H1 (cell line): ENCODE data around the gene LHPP. TPM values are rescaled to one million over a fixed set of nuclear protein-coding genes. Genes with fewer than 3 reads are reported as not detected.

Experiments
- EZH2 ChIP-seq: fragments of 200-600 bp; sonication (generic); IDR thresholded peaks from 2 replicates; pipeline ENCODE4 v1.7.1; 2012; ENCODE audit warnings: low read depth, mild to moderate bottlenecking, moderate library complexity, low read length, inconsistent platforms; ENCODE audit not compliant: severe bottlenecking
- GABPA ChIP-seq: IDR thresholded peaks from 2 replicates; pipeline ENCODE4 v1.6.1; 2011; ENCODE audit warnings: mild to moderate bottlenecking, low read length, moderate library complexity, borderline replicate concordance; ENCODE audit not compliant: insufficient read depth
- KDM1A ChIP-seq: fragments of 200-600, 300-600 bp; sonication (generic); IDR thresholded peaks from 2 replicates; pipeline ENCODE4 v1.7.1; 2016; ENCODE audit warnings: mild to moderate bottlenecking, low read length, borderline replicate concordance
- PHF8 ChIP-seq: fragments of 200-600 bp; sonication (generic); conservative IDR thresholded peaks from 2 replicates; pipeline ENCODE4 v1.7.1; 2012; ENCODE audit warnings: low read depth, mild to moderate bottlenecking, inconsistent platforms, low read length, moderate library complexity
- RFX5 ChIP-seq: IDR thresholded peaks from 2 replicates; pipeline ENCODE4 v1.6.1; 2011; ENCODE audit warnings: low read depth, low read length, improper control_type of control experiment, borderline replicate concordance
- RXRA ChIP-seq: IDR thresholded peaks from 2 replicates; pipeline ENCODE4 v1.6.1; 2011; ENCODE audit warnings: low read depth, mild to moderate bottlenecking, low read length, moderate library complexity; ENCODE audit not compliant: insufficient read depth
- SIN3A ChIP-seq, 2 experiments: IDR thresholded peaks in 1 of 2; conservative IDR thresholded peaks in 1 of 2; 2 replicates each; pipeline ENCODE4 v1.6.1; 2011 to 2012; ENCODE audit warnings: low read length in 2 of 2, improper control_type of control experiment in 1 of 2, low read depth in 1 of 2, mild to moderate bottlenecking in 1 of 2
- TAF7 ChIP-seq: optimal IDR thresholded peaks from 2 replicates; pipeline ENCODE3; 2011; ENCODE audit warnings: low read depth, mild to moderate bottlenecking, inconsistent platforms, low read length, moderate library complexity, borderline replicate concordance
- polyA plus RNA-seq, 7 experiments: library from polyadenylated mRNA; depleted of rRNA in 3 of 7; stranded (reverse) in 5 of 7; unstranded in 2 of 7; fragments of >200 nt in 5 of 7; fragments of 200-250 nt in 2 of 7; gene quantifications; 1 replicate in 5 of 7; 2 replicates in 1 of 7; 4 replicates in 1 of 7; pipeline versions ENCODE4 v1.2.1 to v1.2.3, GENCODE V29; 2011 to 2013; ENCODE audit warnings: missing spikeins in 2 of 7, mixed read lengths in 2 of 7
- total RNA-seq: library from RNA; stranded (reverse); fragmentation: NEBNext Ultra II Directional; extraction: Animal tissue kit (Norgen Biotek cat#: 25700); gene quantifications from 2 replicates; pipeline ENCODE4 v1.2.1, GENCODE V29; 2021
- TF ChIP-seq, protein P1 (sequence below): fragments of 300-600 bp; sonication (generic); IDR thresholded peaks from 2 replicates; pipeline ENCODE4 v1.7.1; 2012; ENCODE audit warnings: low read length, moderate library complexity, mild to moderate bottlenecking, inconsistent platforms; ENCODE audit not compliant: insufficient replicate concordance

The LHPP gene
- total and polyA plus RNA-seq, 2 of the 8 experiments (the other 6 are each of a cell fraction or from before 2014, with no cell fraction given): 26.0 to 45.0 TPM

DNA sequence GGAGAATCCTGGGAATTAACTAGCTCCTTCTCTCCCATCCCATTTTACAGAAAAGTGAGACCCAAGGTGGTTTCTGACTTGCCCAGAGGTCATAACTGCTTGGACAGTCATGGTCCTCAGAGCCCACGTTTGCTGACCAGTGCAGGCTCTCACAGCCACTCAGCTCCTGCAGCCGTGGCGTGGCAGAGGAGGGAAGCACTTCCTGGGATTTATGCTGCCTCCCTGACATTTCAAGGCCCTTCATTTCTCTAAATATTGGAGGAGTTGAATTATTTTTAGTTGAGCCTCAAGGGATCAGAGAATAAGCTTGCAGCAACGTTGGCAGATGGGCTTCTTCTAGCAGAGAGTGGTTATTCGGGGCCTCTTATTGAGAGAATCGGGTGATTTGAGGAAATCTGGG lies 77.1 kb downstream of the LHPP start (continued):
- TF ChIP-seq, protein P1, sequence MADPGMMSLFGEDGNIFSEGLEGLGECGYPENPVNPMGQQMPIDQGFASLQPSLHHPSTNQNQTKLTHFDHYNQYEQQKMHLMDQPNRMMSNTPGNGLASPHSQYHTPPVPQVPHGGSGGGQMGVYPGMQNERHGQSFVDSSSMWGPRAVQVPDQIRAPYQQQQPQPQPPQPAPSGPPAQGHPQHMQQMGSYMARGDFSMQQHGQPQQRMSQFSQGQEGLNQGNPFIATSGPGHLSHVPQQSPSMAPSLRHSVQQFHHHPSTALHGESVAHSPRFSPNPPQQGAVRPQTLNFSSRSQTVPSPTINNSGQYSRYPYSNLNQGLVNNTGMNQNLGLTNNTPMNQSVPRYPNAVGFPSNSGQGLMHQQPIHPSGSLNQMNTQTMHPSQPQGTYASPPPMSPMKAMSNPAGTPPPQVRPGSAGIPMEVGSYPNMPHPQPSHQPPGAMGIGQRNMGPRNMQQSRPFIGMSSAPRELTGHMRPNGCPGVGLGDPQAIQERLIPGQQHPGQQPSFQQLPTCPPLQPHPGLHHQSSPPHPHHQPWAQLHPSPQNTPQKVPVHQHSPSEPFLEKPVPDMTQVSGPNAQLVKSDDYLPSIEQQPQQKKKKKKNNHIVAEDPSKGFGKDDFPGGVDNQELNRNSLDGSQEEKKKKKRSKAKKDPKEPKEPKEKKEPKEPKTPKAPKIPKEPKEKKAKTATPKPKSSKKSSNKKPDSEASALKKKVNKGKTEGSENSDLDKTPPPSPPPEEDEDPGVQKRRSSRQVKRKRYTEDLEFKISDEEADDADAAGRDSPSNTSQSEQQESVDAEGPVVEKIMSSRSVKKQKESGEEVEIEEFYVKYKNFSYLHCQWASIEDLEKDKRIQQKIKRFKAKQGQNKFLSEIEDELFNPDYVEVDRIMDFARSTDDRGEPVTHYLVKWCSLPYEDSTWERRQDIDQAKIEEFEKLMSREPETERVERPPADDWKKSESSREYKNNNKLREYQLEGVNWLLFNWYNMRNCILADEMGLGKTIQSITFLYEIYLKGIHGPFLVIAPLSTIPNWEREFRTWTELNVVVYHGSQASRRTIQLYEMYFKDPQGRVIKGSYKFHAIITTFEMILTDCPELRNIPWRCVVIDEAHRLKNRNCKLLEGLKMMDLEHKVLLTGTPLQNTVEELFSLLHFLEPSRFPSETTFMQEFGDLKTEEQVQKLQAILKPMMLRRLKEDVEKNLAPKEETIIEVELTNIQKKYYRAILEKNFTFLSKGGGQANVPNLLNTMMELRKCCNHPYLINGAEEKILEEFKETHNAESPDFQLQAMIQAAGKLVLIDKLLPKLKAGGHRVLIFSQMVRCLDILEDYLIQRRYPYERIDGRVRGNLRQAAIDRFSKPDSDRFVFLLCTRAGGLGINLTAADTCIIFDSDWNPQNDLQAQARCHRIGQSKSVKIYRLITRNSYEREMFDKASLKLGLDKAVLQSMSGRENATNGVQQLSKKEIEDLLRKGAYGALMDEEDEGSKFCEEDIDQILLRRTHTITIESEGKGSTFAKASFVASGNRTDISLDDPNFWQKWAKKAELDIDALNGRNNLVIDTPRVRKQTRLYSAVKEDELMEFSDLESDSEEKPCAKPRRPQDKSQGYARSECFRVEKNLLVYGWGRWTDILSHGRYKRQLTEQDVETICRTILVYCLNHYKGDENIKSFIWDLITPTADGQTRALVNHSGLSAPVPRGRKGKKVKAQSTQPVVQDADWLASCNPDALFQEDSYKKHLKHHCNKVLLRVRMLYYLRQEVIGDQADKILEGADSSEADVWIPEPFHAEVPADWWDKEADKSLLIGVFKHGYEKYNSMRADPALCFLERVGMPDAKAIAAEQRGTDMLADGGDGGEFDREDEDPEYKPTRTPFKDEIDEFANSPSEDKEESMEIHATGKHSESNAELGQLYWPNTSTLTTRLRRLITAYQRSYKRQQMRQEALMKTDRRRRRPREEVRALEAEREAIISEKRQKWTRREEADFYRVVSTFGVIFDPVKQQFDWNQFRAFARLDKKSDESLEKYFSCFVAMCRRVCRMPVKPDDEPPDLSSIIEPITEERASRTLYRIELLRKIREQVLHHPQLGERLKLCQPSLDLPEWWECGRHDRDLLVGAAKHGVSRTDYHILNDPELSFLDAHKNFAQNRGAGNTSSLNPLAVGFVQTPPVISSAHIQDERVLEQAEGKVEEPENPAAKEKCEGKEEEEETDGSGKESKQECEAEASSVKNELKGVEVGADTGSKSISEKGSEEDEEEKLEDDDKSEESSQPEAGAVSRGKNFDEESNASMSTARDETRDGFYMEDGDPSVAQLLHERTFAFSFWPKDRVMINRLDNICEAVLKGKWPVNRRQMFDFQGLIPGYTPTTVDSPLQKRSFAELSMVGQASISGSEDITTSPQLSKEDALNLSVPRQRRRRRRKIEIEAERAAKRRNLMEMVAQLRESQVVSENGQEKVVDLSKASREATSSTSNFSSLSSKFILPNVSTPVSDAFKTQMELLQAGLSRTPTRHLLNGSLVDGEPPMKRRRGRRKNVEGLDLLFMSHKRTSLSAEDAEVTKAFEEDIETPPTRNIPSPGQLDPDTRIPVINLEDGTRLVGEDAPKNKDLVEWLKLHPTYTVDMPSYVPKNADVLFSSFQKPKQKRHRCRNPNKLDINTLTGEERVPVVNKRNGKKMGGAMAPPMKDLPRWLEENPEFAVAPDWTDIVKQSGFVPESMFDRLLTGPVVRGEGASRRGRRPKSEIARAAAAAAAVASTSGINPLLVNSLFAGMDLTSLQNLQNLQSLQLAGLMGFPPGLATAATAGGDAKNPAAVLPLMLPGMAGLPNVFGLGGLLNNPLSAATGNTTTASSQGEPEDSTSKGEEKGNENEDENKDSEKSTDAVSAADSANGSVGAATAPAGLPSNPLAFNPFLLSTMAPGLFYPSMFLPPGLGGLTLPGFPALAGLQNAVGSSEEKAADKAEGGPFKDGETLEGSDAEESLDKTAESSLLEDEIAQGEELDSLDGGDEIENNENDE: no peak
- TF ChIP-seq RFX5: no peak
- TF ChIP-seq EZH2: no peak
- TF ChIP-seq SIN3A (conservative IDR thresholded peaks at IDR 0.05 in 1 of 2, IDR thresholded peaks at IDR 0.05 in 1 of 2; ENCODE audit: low read depth in 1 of 2, low read length in 2 of 2): no peak
- TF ChIP-seq RXRA: no peak
- TF ChIP-seq GABPA: no peak
- TF ChIP-seq KDM1A: no peak
- TF ChIP-seq PHF8: no peak
- TF ChIP-seq TAF7: no peak
